C4-2B (cell line): Measurements from ENCODE around the gene SEC23IP.

ENCODE experiments used
- H3K27ac ChIP-seq: fragments of 450-650 bp; 2 replicates; pipeline ENCODE4 v1.5.1; 2017
- CTCF ChIP-seq: fragments of 450-650 bp; conservative IDR thresholded peaks from 2 replicates; pipeline ENCODE4 v1.5.1; 2017; ENCODE audit warnings: mild to moderate bottlenecking
- ZFX ChIP-seq: fragments of 450-650 bp; IDR thresholded peaks from 2 replicates; pipeline ENCODE4 v1.6.1; 2017

The SEC23IP gene

GRCh38 chr10:119892188-119893065, at the start of gene SEC23IP:
TSS of gene SEC23IP (plus strand) at chr10:119892730. CDS start at chr10:119892783, 53 bp downstream.
- TF ChIP-seq ZFX, result peak; percentile 56
- TF ChIP-seq CTCF, result no peak
- H3K27ac ChIP-seq, result peak within 1 kb of the TSS; percentile 94

- no peak for TF ChIP-seq CTCF
- no peak for TF ChIP-seq ZFX
- no peak overlapping the region for H3K27ac ChIP-seq
Observed at GRCh38 chr10:119845656-119846055, 46.9 kb upstream of the SEC23IP start.

GRCh38 chr10:119849031-119849789, 43.3 kb upstream of the SEC23IP start:
- H3K27ac ChIP-seq, result no peak overlapping the region
- TF ChIP-seq ZFX, result no peak
- TF ChIP-seq CTCF, result no peak

- TF ChIP-seq CTCF (no peak), ZFX (no peak)
- H3K27ac ChIP-seq, result no peak overlapping the region
Observed at GRCh38 chr10:119849944-119850343, 42.6 kb upstream of the SEC23IP start.

- no peak overlapping the region for H3K27ac ChIP-seq
- TF ChIP-seq CTCF (no peak), ZFX (no peak)
Observed at GRCh38 chr10:119852277-119852676, 40.3 kb upstream of the SEC23IP start.

GRCh38 chr10:119852822-119853221, 39.7 kb upstream of the SEC23IP start:
- no peak for TF ChIP-seq ZFX
- no peak for TF ChIP-seq CTCF
- no peak overlapping the region for H3K27ac ChIP-seq

GRCh38 chr10:119853574-119853973, 39.0 kb upstream of the SEC23IP start:
- TF ChIP-seq CTCF, result no peak
- no peak for TF ChIP-seq ZFX
- no peak overlapping the region for H3K27ac ChIP-seq
